ENCODE results near the gene EIF5A.

The EIF5A gene

GRCh38 chr17:7355573-7355972, 48.1 kb downstream of the EIF5A start:
- DNase-seq (ENCODE audit: low read depth), result no peak

DNA sequence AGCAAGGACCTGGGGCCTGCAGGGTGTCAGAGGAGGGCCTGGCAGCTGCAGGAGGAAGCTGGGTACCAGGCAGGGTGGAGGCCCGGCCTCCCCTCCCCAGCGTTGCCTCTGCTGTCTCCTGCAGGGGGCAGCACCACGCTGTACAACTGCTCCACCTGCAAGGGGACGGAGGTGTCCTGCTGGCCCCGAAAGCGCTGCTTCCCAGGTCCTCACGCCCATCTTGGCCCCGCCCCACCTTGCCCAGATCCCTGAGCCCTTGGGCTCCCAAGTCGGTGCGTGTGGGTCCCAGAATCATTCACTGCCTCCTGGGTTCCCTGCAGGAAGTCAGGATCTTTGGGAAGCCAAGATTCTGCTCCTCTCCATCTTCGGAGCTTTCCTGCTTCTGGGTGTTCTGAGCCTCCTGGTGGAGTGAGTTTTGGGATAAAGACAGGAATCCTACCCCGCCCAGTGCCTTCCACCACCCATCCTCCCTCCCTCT, 48.7 kb downstream of the EIF5A start:
- DNase-seq (ENCODE audit: low read depth), result peak; percentile 74

GRCh38 chr17:7356756-7357155, 49.3 kb downstream of the EIF5A start:
- DNase-seq (ENCODE audit: low read depth), result no peak

GRCh38 chr17:7357381-7357780, 50.0 kb downstream of the EIF5A start:
- DNase-seq (ENCODE audit: low read depth), result no peak

GRCh38 chr17:7361906-7362305, 54.5 kb downstream of the EIF5A start:
- no peak for DNase-seq (ENCODE audit: low read depth)

Data from activated T-helper 1 cell treated with Interleukin-2 at 50 U/mL for 16 hours (primary cell).